NCI-H2081 (cell line): ENCODE results near the gene HOXC10.

Experiments
- DNase-seq, 2 experiments: peaks; one replicate each; lab custom pipeline; 2025; lab: John Stamatoyannopoulos, UW

HOXC10 gene

GRCh38 chr12:53950789-53951576 is 34.0 kb upstream of the HOXC10 start:
- DNase-seq, result no peak

- no peak for DNase-seq
Measured at GRCh38 chr12:53951577-53952334, 33.2 kb upstream of the HOXC10 start.

GRCh38 chr12:53952335-53952694 is 32.6 kb upstream of the HOXC10 start:
- DNase-seq, result no peak

DNA sequence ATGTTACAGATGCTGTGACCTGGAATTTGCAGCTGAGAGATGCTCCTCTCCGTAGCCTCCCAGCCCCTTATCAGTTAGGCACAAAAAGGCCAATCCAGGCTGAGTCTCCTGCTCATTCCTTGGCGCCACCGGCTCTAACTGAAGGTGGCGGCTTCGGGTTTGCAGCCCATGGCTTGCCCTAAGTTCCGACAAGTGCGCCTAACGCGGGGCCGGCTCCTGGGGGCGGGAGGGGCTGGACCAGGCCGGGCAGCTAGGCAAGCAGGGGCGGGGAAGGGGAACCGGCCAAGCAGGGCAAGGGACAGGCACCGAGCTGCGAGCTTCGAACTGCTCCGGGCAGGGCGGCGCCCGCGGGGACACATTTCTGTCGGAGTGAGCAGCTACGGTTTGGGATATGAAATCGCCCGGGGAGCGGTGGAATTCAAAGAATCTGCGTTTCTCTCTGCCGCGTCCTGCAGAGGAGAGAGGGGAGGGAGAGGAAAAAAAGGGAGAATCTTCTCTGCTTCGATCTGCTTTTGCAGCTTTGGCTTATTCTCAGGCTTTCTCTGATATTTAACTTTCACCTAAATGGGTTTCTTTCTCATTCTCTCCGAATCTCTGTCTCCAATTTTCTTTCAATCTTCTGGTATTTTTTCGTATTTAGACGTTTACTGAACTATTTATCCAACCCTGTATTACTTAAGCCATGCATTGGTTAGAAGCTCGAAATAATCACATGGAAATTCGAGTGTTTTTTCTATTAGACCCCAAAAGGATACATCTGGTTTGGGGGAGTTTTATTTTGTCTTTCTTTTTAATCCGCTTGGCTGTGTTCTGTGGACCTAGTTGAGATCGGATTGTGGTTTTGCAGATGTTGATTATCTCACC is 31.8 kb upstream of the HOXC10 start:
- DNase-seq, result no peak

DNA sequence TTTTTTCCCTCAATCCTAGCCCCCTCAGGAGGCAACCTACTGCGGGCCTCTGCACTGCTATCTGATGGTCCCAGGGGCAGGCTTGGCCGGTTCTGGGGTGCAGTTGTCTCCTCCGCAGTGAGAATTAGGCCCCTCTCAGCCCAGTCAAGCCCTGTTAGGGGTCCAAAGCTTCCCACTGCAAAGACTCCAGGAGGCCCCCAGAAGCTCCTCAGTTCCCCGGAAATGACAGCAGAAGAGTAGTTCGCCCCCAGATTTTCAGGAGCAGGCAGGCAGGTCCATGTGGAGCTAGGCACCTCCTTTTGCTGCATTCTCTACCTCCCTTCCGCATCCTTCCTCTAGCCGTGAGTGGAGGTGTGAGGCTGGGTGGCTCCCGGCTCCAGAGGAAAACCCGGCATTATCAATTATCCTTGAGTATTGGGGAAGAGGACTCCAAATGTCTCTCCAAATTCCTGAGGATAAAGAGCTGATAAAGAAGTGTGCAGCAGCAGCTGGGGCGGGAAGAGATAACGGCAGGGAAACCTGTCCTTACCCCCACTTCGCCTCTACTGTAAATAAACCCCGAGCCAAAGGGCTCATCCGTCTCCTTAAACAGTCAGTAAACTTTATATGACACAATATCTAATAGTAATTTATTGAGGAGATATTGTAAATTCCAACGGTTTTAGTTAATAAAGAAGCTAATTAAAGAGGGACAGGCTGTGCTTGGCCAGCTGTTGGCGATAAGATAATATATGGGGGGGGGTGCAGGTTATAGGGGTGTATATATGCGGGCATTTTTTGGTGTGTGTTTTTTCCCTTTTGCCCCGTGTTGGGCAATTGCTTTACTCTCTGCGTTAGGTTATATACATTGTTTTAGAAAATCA is 30.9 kb upstream of the HOXC10 start:
- DNase-seq, result no peak

- DNase-seq, result no peak
Measured at GRCh38 chr12:53954694-53955035, 30.3 kb upstream of the HOXC10 start, which contains the start of gene HOXC12. Gene HOXC12, plus strand, starts transcription at chr12:53954903. Its CDS starts 27 bp downstream, at chr12:53954930.

DNA sequence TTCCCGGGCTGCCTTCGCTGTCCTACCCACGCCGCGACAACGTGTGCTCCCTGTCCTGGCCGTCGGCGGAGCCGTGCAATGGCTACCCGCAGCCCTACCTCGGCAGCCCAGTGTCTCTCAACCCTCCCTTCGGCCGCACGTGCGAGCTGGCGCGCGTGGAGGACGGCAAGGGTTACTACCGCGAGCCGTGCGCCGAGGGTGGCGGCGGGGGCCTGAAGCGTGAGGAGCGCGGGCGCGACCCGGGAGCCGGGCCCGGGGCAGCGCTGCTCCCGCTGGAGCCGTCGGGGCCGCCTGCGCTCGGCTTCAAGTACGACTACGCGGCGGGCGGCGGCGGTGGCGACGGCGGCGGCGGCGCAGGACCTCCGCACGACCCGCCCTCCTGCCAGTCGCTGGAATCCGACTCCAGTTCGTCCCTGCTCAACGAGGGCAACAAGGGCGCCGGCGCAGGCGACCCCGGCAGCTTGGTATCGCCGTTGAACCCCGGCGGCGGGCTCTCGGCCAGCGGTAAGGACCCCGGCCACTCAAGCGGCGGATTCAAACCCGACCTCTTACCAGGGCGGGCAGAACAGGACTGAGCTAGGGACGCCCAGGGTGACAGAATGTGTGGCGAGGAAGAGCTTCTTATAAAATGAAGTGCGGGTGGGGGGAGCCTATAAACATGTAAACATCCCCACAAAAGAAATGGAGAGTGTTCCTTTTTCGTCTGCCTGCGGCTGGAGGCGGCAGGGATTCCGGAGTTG is 29.7 kb upstream of the HOXC10 start:
- DNase-seq, result no peak

DNA sequence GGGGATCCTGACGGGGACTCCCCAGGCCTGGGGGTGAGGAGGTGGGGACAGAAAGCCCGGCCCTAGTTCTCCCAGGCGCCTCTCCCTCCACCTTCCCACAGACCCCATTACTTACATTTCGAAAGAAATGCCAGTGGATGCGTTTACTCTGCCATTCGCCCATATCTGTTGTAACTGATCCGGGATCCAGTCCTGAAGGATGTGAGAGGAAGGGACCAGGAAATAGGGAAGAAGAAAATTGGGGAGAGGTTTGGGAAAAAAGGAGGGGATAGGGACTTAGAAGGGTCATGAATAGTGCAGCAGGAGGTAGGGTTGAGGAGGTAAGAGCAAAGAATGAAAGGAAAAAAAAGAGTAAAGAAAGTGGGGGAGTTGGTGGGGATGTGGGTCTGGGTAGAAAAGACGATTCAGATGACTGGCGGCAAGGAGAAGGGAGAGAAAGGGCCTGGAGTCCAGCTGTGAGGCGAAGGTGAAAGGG is 29.1 kb upstream of the HOXC10 start:
- no peak for DNase-seq

DNA sequence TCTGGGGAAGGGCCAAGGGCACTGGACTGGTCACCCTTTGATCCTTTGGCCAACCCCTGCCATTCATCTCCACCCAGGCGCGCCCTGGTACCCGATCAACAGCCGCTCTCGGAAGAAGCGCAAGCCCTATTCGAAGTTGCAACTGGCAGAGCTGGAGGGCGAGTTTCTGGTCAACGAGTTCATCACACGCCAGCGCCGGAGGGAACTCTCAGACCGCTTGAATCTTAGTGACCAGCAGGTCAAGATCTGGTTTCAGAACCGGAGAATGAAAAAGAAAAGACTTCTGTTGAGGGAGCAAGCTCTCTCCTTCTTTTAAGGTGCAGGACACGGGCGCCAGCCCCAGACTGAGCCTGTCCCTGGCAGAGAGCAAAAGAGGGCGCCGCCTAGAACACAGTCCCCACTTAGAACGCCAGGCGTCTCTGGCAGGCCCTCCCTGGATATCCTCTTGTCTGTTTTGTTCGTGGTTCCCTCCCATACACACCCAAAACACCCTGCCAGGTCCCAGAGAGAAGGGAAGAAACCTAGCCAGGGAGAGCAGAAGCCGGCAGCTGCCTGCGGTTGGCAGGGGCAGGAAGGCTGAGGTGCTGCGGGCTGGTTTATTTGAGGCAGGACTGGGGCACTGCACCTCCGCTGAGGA is 28.6 kb upstream of the HOXC10 start:
- DNase-seq, result no peak

DNA sequence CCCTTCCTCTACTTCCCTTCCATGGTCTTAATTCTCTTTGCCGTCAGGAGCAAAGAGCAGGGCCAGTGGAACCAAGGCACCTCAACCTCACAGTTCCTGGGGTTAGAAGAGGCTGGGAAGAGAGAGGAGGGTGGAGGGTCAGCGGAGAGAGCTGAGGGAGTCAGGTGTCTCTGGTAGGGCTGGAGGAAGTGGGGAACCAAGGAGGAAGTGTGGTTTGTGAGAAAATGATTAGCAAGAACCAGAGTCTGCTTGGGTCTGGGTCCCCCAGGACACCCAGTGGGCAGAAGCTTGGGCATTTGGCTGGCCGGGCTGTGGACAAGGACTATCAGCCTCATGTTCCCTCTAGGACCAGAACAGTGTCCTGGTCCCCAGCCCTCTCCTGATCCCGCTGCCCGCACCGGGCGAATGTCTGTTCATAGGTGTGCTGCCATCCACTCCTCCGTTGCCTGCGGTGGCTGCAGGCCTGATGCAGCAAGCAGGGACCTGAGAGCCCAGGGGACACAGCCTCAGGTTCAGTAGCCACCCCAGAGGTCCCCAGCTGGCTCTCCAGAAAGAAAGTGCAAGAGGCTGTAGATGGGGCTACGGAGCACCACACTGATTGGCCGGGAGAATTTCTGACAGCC is 27.9 kb upstream of the HOXC10 start:
- DNase-seq, result no peak

DNA sequence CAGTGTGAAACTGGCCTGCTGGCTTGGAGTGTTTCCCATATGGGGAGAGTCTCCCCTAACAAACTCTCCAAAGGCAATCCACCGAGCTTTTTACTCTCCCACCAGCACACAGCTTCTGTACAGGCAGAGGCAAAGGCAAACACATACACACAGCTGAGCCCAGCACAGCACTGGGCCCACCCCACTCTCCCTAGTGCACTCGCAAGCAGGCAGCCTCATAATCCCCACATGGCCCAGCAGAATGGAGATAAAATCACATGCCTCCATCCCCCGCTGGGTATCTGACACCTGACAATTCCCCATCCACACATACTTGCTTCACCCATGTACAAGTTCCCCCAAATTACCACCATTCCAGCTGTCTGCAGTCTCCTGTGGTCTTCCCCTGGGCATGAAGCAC is 26.8 kb upstream of the HOXC10 start:
- DNase-seq, result no peak

- no peak for DNase-seq
Measured at GRCh38 chr12:53959314-53959713, 25.6 kb upstream of the HOXC10 start.

DNA sequence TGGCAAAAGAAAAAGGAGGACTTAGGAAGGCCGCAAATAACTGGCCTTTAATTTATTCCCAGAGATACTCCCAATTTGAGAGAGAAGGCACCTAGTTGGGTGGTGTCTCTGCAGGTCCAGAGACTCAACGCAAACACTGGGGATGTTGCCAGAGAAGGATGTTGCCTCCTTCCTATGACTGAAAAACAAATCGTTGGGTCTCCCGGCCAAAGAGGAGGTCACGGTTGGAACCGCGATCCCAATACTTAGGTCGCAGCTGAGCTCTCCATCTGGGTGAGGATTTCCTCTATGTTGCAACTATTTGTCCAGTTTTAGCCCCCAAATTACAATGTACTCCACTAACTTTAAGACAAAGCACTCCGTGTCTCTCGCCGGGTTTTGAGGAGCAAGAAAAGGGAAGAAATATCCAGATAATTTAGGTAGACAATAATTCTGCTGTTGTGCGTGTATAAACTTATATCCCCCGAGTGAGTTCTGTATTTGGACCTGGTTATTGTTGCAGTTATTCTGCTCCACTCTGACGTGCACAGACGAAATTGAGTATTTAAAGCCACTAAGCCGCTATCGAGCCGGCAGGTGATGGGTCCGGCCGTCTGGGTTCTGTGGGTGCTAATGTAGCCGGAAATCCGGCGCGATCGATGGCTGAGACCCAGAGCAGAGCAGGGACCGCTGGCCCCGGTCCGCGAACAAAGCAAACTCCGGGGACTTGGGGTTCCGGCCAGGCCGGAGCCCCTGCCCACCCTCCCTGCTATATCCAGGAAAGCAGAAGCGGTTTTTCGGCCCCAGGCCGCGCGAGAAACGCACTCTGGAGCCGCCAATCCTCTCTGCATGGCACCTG is 24.5 kb upstream of the HOXC10 start:
- DNase-seq, result no peak

DNA sequence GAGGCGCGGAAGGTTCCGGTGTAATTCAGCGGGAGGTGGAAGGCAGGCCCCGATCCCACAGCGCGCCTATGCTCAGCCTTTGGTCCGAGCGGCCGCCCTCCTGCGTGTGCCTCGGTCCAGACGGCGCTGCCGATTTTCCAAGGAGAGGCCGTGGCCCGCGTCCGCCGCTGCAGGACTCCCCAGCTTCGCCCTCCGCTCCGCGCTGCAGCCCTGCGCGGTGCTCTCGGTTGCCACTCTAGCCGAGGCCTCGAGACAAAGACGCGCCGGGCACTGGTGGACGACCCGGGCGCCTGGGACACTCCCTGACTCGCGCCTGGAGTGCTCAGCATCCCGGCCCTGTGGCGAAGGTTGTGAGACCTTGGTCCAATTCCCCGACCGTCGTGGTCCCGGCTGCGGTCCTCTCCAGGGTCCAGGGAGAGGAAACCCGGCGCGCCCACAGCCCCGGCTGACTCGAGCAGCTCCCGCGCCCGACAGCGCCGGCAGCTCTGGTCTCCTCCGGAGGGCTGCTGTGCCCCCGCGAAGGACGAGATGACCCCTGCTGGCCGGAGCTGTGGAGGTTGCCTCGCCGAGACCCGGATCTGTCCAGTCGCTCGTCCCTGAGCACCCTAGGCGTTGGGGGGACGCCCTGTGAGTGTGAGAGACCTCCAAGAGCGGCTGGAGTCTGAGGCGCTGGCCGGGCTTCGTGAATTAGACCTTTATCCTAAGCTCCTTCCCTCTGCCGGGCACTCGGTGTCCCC is 23.8 kb upstream of the HOXC10 start:
- DNase-seq, result no peak

- no peak for DNase-seq
Measured at GRCh38 chr12:53963005-53963404, 21.9 kb upstream of the HOXC10 start.

DNA sequence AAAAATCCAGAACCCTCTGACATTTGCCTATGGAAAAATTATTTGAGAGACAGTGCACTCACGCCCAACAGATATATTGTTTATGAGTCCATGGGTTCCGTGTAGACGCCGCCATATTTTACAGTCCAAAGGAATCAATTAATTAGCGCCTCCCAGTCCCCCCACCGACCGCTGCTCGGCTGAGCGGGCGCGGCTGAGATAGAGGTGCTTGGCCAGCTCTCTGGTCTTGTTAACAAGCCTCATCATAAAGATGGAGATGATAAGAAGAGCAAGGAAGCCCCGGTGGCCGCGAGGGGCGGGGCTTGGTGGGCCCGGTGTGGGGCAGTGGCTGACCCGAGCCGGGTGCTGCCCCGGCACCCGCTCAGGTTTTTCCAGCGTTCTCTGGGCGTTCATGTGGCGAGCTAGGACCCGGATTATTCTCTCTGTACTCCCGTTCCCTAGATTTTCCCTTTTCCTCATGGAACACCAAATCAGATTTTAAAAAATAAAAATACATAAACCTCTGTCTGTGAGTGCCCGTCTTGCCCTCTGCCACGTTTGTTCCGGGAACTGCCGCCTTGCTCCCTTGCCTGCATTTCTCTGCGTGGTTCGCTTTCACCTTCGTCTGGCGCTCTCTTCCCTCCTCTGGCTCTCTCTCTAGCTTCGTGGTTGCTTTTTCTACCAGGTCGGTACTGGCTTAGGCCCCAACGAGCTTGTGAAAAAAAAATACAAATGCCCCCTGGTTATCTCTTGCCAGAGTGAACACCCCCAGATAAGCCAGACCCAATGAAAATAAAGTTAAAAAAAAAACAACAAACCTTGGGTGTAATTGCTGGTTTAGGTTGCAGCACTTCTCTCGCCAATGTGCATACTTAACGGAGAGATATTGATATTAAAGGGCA is 21.3 kb upstream of the HOXC10 start:
- no peak for DNase-seq

- DNase-seq, result no peak
Measured at GRCh38 chr12:53964315-53964713, 20.6 kb upstream of the HOXC10 start.
